Activated CD4-positive, alpha-beta memory T cell treated with anti-CD3 and anti-CD28 coated beads for 36 hours (primary cell): ENCODE data around the gene SPSB3. TPM values are rescaled to one million over a fixed set of nuclear protein-coding genes. Genes with fewer than 3 reads are reported as not detected.

ENCODE experiments used
- CTCF ChIA-PET: fragments of 350-600 bp; sonication (Branson Sonifier 250); formaldehyde crosslinking; loops from one replicate; lab custom pipeline; 2021; ENCODE audit warnings: antibody characterized with exemption, inconsistent platforms; lab: Charles Lee
- POLR2A ChIA-PET: fragments of 350-600 bp; sonication (Branson Sonifier 250); formaldehyde crosslinking; loops from one replicate; lab custom pipeline; 2021; ENCODE audit warnings: antibody characterized with exemption; lab: Charles Lee
- DNase-seq: peaks from one replicate; pipeline ENCODE4 v3.0.0-alpha.2; 2020
- H3K27ac Mint-ChIP-seq: one replicate; pipeline ENCODE4 v1.8.0; 2021; ENCODE audit warnings: mixed read lengths
- H3K27me3 Mint-ChIP-seq: one replicate; pipeline ENCODE4 v1.8.0; 2021; ENCODE audit warnings: mixed read lengths
- H3K36me3 Mint-ChIP-seq: one replicate; pipeline ENCODE4 v1.8.0; 2021; ENCODE audit warnings: mixed read lengths
- H3K4me1 Mint-ChIP-seq: one replicate; pipeline ENCODE4 v1.8.0; 2021; ENCODE audit warnings: low read depth, mixed read lengths
- H3K4me3 Mint-ChIP-seq: one replicate; pipeline ENCODE4 v1.8.0; 2021; ENCODE audit warnings: mild to moderate bottlenecking, mixed read lengths
- H3K9me3 Mint-ChIP-seq: one replicate; pipeline ENCODE4 v1.8.0; 2021; ENCODE audit warnings: mixed read lengths
- intact Hi-C: fragments of 100-400 bp; cut with micrococcal nuclease; formaldehyde crosslinking; loops from one replicate; pipeline ENCODE4 v1.15.1; 2023
- total RNA-seq, 2 experiments: library from RNA; stranded (reverse); gene quantifications; one replicate each; pipeline ENCODE4 v1.2.3, GENCODE V29; 2021

The SPSB3 gene
- total RNA-seq, 2 experiments from 2014 or later = 21.2 to 21.8 TPM

DNA sequence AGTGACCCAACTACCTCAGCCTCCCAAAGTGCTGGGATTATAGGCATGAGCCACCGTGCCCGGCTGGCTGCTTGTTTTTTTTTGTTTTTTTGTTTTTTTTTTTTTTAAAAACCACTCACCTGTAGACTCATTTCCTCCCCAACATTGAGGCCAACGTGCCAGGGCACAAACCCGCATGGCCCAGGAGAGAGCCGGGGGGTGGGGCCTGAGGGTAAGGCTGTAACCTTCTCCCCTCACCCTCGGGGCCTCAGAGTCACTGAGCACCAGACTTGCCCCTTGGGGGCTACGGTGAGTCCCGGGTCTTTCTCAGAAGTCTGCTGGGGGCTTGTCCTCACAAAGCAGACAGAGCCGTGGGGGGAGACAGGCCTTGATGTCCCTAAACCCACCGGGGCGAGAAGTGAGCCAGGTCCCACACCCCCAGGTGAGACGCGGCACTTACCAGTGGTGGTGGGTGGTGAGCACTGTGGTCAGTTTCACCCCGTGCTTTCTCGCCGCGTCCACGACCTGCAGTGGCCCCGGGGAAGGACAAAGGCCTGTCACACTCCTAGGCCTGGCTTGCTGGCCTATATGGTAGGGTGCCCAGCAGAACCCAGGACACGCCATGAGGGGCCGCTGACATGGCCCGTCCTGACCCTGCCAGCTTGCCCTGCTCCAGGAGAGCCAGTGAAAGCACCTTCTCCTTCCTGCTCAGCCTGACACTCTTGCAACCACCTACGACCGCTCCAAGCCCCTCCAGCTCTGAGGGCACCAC, 39.7 kb upstream of the SPSB3 start:
- Mint-ChIP-seq H3K4me3 (no peak overlapping the region), H3K27me3 (no peaks in the 10 kb centered on the region), H3K4me1 (peaks cover 19% of the 10 kb centered on the region), H3K36me3 (peaks cover 2% of the 10 kb centered on the region), H3K27ac (no peak overlapping the region), H3K9me3 (no peaks in the 10 kb centered on the region)
- DNase-seq = no peak
- intact Hi-C loops = no loop called here
- ChIA-PET CTCF (no interaction called here), POLR2A (no interaction called here)

DNA sequence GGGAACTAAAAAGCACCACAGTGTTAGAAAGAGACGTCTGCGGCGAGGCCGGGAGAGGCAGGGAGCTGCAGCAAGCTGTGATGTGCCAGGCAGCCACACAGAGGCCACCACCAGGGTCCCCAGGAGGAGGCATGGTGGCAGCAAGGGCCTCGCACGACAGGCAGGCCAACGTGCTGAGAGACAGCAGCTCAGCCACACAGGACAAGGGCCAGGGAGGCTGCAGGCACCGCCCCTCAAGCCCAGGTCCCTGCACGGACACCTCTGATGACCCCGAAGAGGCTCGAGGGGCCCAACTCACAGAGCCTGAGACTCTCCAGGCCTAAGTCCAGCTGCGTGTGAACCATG, 38.5 kb upstream of the SPSB3 start:
- intact Hi-C loops = no loop called here
- no peaks in the 10 kb centered on the region for H3K27me3 Mint-ChIP-seq
- no peak overlapping the region for H3K4me3 Mint-ChIP-seq
- DNase-seq = no peak
- H3K9me3 Mint-ChIP-seq = no peaks in the 10 kb centered on the region
- no peak overlapping the region for H3K27ac Mint-ChIP-seq
- H3K4me1 Mint-ChIP-seq = peaks cover 19% of the 10 kb centered on the region
- CTCF ChIA-PET = no interaction called here
- peaks cover 2% of the 10 kb centered on the region for H3K36me3 Mint-ChIP-seq
- POLR2A ChIA-PET = no interaction called here

DNA sequence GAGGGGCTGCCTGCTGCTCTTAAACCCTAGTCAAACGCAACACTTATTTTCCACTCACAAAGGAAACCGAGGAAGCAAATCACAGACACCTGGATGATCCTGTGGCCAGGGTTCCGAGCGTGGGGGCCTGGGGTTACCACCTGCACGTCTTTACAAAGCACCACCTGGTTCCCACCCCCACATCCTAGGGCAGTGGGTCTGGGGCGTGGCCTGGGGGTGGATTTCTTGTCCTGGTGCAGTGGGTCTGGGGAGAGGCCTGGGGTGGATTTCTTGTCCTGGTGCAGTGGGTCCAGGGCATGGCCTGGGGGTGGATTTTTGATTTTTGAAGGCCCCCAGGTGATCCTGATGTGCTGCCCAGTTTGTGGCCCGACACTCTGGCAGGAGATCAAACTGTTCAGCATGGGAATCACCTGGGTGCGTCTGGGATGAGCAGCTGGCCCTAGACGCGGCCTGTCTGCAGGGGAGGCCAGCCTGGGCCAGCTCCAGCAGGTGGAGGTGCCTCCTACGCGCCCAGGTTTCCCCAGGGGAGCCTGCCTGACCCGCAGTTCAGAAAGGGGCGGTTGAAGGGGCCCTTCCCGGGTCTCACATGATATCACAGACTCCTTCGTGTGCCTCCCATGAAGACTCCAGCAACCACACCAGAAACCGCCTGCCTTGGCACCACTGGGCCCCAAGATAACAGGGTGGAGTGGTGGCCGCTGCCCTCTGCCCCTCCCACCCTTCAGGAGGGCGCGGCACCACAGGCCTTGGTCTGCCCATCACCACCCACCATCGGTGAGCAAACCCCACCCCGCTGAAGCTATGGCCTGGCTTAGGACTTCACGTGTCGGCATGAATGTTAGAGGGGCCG, 38.0 kb upstream of the SPSB3 start:
- intact Hi-C loops = no loop called here
- ChIA-PET CTCF (no interaction called here), POLR2A (no interaction called here)
- Mint-ChIP-seq H3K27ac (no peak overlapping the region), H3K9me3 (no peaks in the 10 kb centered on the region), H3K27me3 (no peaks in the 10 kb centered on the region), H3K4me1 (peaks cover 13% of the 10 kb centered on the region), H3K36me3 (peaks cover 5% of the 10 kb centered on the region), H3K4me3 (no peak overlapping the region)
- no peak for DNase-seq

DNA sequence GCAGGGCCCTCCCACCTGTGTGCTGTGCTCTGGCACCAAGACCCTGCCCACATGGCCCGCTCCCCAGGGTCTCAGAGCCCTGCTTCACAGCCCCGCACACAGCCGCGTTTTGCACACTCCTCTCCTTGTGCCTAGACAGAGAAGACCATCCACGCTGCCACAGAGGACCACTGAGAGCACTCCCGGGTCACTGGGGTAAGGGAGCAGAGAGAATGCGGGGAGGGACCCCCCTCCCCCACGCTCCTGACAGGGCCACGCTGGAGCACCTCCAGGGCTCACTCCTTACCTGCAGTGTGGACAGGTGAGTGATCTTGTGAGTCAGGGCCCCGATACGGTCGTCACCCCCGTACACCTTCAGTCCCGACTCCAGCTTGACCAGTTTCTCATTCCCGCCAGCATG, 37.2 kb upstream of the SPSB3 start:
- Mint-ChIP-seq H3K4me1 (peaks cover 10% of the 10 kb centered on the region), H3K36me3 (peaks cover 9% of the 10 kb centered on the region), H3K27ac (no peak overlapping the region), H3K9me3 (no peaks in the 10 kb centered on the region), H3K4me3 (no peak overlapping the region), H3K27me3 (no peaks in the 10 kb centered on the region)
- DNase-seq = no peak
- ChIA-PET POLR2A (no interaction called here), CTCF (no interaction called here)
- intact Hi-C loops = no loop called here

DNA sequence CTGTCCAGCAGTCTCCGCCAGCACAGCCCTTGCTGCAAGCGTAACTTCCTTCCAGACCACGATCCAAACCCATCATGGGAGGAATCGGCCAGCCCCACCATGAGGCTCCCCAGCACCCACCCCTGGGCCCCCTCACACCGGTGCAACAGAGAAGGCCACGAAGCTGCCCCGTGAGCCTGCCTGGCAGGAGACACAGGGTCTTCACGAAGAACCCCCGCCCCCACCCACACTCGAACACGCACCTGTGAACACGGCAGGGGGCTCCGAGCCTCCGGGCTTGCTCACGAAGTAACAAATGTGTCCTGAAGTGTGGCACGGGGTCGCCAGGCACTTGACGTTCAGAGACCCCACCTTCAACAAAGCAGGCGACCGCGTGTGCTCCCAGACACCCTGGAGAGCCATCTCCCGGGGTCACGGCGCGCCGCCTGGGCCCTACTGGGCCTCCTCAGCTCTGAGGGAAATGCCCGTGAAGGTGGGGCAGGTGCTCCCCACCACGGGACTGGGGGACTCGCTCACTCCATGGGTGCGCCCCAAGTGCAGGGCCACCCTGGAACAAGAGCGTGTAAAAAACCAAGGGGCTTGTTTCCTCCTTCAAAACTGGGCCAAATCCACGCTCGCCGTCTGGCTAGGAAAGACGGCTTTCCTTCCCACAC, 36.6 kb upstream of the SPSB3 start:
- intact Hi-C loops = no loop called here
- no peak overlapping the region for H3K27ac Mint-ChIP-seq
- H3K36me3 Mint-ChIP-seq = peaks cover 9% of the 10 kb centered on the region
- no peak overlapping the region for H3K4me3 Mint-ChIP-seq
- H3K27me3 Mint-ChIP-seq = no peaks in the 10 kb centered on the region
- CTCF ChIA-PET = no interaction called here
- H3K4me1 Mint-ChIP-seq = peaks cover 4% of the 10 kb centered on the region
- POLR2A ChIA-PET = no interaction called here
- no peaks in the 10 kb centered on the region for H3K9me3 Mint-ChIP-seq
- DNase-seq = no peak

DNA sequence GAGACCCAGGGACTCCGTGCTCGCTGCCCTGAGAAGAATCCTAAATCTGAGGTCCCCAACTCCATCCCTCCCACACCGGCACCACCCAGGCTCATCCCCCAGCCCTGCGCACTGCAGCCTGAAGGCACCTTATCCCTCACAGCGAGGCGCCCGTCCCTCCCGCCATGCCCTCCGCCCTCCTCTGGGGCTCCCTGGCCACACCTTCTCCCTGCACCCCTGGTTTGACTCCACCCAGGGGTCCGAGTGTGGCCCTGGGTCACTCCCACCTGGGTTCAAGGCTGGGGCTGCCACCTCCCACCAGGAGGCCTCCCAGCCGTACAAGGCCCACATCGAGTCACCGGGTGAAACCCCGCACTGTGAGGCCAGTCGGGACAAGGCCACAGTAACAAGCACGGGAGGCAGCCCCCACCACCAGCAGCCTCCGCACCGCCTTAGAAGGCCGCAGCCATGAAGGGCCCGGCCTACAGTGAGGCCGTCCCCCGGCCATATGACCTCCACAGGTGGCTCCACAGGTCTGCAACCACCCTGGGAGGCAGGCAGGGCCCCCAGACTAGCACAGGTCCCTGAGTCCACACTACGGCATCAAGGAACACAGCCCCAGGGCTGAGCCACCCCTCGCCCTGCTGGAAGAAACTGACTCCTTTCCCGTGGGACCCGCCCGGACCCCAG, 36.0 kb upstream of the SPSB3 start:
- ChIA-PET POLR2A (no interaction called here), CTCF (no interaction called here)
- DNase-seq = no peak
- Mint-ChIP-seq H3K4me3 (no peak overlapping the region), H3K4me1 (peaks cover under 1% of the 10 kb centered on the region), H3K27ac (no peak overlapping the region), H3K36me3 (peaks cover 11% of the 10 kb centered on the region), H3K27me3 (no peaks in the 10 kb centered on the region), H3K9me3 (no peaks in the 10 kb centered on the region)
- intact Hi-C loops = no loop called here

DNA sequence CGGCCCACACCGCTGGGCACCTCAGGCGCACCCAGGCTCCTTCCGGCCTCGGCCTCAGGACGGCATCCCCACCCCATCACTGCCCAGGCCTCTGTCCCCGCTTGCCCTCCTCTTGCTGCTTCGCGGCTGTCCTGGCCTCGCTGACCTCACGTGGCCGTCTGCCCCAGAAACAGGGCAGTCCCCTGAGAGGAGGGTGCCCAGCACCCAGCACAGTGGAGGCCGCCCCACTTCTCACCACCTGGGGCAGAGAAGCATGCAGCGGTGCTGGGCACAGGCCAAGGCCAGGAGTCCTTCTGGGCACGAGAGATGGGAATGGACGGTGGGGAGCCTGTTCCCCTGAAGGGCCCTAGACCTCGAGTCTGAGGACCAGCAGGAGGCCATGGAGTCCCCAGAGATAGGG, 35.3 kb upstream of the SPSB3 start:
- Mint-ChIP-seq H3K27ac (no peak overlapping the region), H3K4me1 (peaks cover 6% of the 10 kb centered on the region), H3K36me3 (peaks cover 11% of the 10 kb centered on the region), H3K4me3 (no peak overlapping the region), H3K9me3 (no peaks in the 10 kb centered on the region), H3K27me3 (no peaks in the 10 kb centered on the region)
- POLR2A ChIA-PET = no interaction called here
- CTCF ChIA-PET = no interaction called here
- intact Hi-C loops = no loop called here
- DNase-seq = no peak

DNA sequence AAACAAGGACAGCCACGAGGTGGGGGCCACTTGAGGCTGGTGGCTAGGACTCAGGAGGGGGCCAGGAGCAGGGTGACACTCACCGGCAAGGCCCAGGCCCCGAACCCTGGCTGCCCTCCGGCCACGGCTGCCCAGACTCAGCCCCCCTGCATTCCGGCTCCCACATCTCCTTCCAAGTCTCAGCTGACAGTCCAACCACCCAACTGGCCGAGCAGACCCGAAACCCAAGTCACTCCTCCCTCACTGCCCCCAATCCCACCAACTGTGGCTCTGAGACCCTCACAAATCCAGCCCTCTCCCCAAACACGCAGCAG, 34.9 kb upstream of the SPSB3 start:
- ChIA-PET POLR2A (no interaction called here), CTCF (no interaction called here)
- DNase-seq = no peak
- H3K27me3 Mint-ChIP-seq = no peaks in the 10 kb centered on the region
- H3K4me3 Mint-ChIP-seq = no peak overlapping the region
- peaks cover 11% of the 10 kb centered on the region for H3K36me3 Mint-ChIP-seq
- H3K27ac Mint-ChIP-seq = no peak overlapping the region
- H3K9me3 Mint-ChIP-seq = no peaks in the 10 kb centered on the region
- H3K4me1 Mint-ChIP-seq = peaks cover 8% of the 10 kb centered on the region
- intact Hi-C loops = no loop called here

DNA sequence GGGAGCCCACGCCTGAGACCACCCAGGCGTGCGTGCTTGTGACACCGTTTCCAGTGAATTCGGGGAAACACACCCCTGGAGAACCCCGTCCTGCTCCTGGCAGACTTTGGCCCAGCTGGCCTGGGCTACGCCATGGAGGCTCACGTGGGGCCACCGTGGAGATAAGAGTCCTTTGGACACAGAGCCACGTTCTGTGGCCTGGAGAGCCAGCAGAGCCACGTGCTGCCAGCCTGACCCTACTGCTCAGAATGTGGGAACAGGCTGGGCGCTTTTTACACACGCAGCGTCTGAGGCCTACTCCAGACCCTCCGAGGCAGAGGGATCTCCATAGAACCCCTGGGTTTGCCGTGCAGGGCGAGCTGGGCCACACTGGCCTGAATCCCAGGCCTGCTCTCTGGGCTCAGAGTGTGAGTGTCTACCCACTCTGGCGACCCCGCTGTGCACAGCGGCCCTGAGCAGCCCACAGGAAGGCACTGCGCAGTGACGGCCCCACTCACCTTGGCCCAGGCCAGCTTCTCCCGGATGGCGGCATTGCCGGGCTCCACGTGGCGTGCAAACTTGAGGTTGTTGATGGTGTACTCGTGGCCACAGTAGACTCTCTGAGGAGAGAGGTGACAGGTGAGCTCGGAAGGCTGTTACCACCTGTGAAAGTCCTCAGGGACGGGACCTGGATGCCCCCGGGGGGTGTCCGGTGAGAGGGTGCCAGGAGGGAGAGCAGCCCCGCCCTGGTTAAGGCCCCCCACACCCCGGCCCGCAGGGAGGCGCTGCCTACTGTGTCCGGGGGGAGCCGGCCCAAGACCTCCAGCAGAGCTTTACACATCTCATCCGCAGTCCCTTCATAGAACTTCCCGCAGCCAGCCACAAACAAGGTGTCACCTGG, 34.3 kb upstream of the SPSB3 start:
- Mint-ChIP-seq H3K4me1 (peaks cover 8% of the 10 kb centered on the region), H3K9me3 (no peaks in the 10 kb centered on the region), H3K27me3 (no peaks in the 10 kb centered on the region), H3K27ac (no peak overlapping the region), H3K36me3 (peaks cover 11% of the 10 kb centered on the region), H3K4me3 (no peak overlapping the region)
- DNase-seq = no peak
- POLR2A ChIA-PET = no interaction called here
- intact Hi-C loops = no loop called here
- CTCF ChIA-PET = no interaction called here

DNA sequence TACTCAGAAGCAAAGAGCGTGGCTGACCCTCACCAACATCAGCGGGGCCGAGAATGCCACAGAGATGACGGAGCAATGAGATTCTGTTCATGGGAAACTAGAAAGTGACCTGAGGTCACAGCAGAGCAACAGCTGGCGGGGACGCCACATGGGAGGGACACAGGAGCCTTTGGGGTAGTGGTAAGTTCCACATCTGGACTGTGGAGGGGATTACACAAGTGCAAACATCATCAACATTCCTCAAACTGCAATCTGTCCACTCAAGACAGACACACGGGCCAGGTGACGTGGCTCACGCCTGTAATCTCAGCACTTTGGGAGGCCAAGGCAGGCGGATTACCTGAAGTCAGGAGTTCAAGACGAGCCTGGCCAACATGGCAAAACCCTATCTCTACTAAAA, 33.1 kb upstream of the SPSB3 start:
- Mint-ChIP-seq H3K4me1 (peaks cover 8% of the 10 kb centered on the region), H3K36me3 (peaks cover 11% of the 10 kb centered on the region), H3K27ac (no peak overlapping the region), H3K4me3 (no peak overlapping the region), H3K27me3 (no peaks in the 10 kb centered on the region), H3K9me3 (no peaks in the 10 kb centered on the region)
- CTCF ChIA-PET = no interaction called here
- POLR2A ChIA-PET = no interaction called here
- intact Hi-C loops = no loop called here
- no peak for DNase-seq

DNA sequence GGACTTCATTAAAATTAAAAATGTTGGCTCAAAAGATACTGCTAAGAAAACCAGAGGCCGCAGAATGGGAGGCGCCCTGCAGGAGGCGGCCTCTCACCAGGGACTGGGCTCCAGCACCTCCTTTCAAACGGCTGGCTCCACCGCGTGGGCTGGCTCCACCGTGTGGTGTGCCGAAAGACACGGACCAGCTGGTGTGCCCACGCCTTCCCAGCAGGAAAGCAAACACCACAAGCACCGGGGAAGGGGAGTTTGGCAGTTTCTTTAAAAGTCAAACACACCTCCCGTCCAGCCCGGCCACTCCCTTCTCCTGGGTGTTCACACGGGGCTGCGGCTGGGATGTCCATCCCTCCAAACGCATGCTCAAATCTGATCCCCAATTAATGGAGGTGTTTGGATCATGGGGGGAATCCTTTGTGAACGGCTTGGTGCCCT, 30.4 kb upstream of the SPSB3 start:
- CTCF ChIA-PET = interaction anchor here (0.6 to 1.0 kb wide), 3 partner anchors 26 to 212 kb away, joined by 3 read pairs; partner anchors contain the start of gene NUBP2
- no peaks in the 10 kb centered on the region for H3K9me3 Mint-ChIP-seq
- peak overlapping the region; percentile 1 for H3K27ac Mint-ChIP-seq
- H3K4me1 Mint-ChIP-seq = peaks cover 8% of the 10 kb centered on the region
- no peaks in the 10 kb centered on the region for H3K27me3 Mint-ChIP-seq
- peaks cover 15% of the 10 kb centered on the region for H3K36me3 Mint-ChIP-seq
- intact Hi-C loops = no loop called here
- POLR2A ChIA-PET = no interaction called here
- peak; percentile 78 for DNase-seq
- H3K4me3 Mint-ChIP-seq = no peak overlapping the region
